PC-9 (cell line): ENCODE data around the gene SDF2.

Source experiments
- CTCF ChIP-seq: fragments of 200-600 bp; sonication (generic); conservative IDR thresholded peaks from 2 replicates; pipeline ENCODE4 v1.6.1; 2017; ENCODE audit warnings: mixed run types, antibody characterized with exemption, mild to moderate bottlenecking, moderate library complexity
- EZH2 ChIP-seq: fragments of 200-600 bp; sonication (generic); IDR thresholded peaks from 2 replicates; pipeline ENCODE4 v1.8.0; 2017; ENCODE audit warnings: antibody characterized with exemption, low read depth

- TF ChIP-seq CTCF (no peak), EZH2 (no peak)
Measured at GRCh38 chr17:28688481-28688880, 26.8 kb upstream of the SDF2 start.
